H1 (cell line): ENCODE measurements around the gene P4HA1. TPM values are rescaled to one million over a fixed set of nuclear protein-coding genes. Genes with fewer than 3 reads are reported as not detected.

ENCODE experiments used
- BCL11A ChIP-seq, 2 experiments: IDR thresholded peaks; one replicate each; pipeline ENCODE4 v1.6.1; 2011; ENCODE audit warnings: low read depth in 2 of 2, low read length in 2 of 2, mild to moderate bottlenecking in 2 of 2
- CBX8 ChIP-seq: fragments of 300-800, 300-1000 bp; sonication (generic); IDR thresholded peaks from 2 replicates; pipeline ENCODE4 v1.7.1; 2016; ENCODE audit warnings: low read depth, low read length, borderline replicate concordance
- CTCF ChIP-seq, 3 experiments: IDR thresholded peaks; 1 replicate in 2 of 3; 2 replicates in 1 of 3; pipeline versions ENCODE4 v1.5.1 to v1.6.1; 2011; ENCODE audit warnings: low read length in 3 of 3, mild to moderate bottlenecking in 3 of 3, inconsistent platforms in 2 of 3, low read depth in 1 of 3, moderate library complexity in 1 of 3; ENCODE audit not compliant: insufficient read depth in 1 of 3; ENCODE audit errors: control extremely low read depth in 1 of 3
- JUN ChIP-seq: IDR thresholded peaks from 2 replicates; pipeline ENCODE4 v1.6.1; 2011; ENCODE audit warnings: low read depth, mild to moderate bottlenecking, improper control_type of control experiment, low read length
- RAD21 ChIP-seq, 2 experiments: IDR thresholded peaks in 1 of 2; conservative IDR thresholded peaks in 1 of 2; 2 replicates each; pipeline ENCODE4 v1.6.1; 2011; ENCODE audit warnings: low read depth in 2 of 2, low read length in 2 of 2, improper control_type of control experiment in 1 of 2, inconsistent platforms in 1 of 2, mild to moderate bottlenecking in 1 of 2, moderate library complexity in 1 of 2
- polyA plus RNA-seq, 7 experiments: library from polyadenylated mRNA; depleted of rRNA in 3 of 7; stranded (reverse) in 5 of 7; unstranded in 2 of 7; fragments of >200 nt in 5 of 7; fragments of 200-250 nt in 2 of 7; gene quantifications; 1 replicate in 5 of 7; 2 replicates in 1 of 7; 4 replicates in 1 of 7; pipeline versions ENCODE4 v1.2.1 to v1.2.3, GENCODE V29; 2011 to 2013; ENCODE audit warnings: missing spikeins in 2 of 7, mixed read lengths in 2 of 7
- total RNA-seq: library from RNA; stranded (reverse); fragmentation: NEBNext Ultra II Directional; extraction: Animal tissue kit (Norgen Biotek cat#: 25700); gene quantifications from 2 replicates; pipeline ENCODE4 v1.2.1, GENCODE V29; 2021

P4HA1 gene
- total and polyA plus RNA-seq, 2 of the 8 experiments (the other 6 are each of a cell fraction or from before 2014, with no cell fraction given) = 12.0 to 25.7 TPM

GRCh38 chr10:73003822-73004221, 92.8 kb downstream of the P4HA1 start (continued):
- no peak for TF ChIP-seq CTCF (IDR thresholded peaks at IDR 0.05; ENCODE audit: control extremely low read depth in 1 of 3, insufficient read depth in 1 of 3, low read depth in 1 of 3, low read length in 3 of 3)
- no peak for TF ChIP-seq RAD21 (IDR thresholded peaks at IDR 0.05 in 1 of 2, conservative IDR thresholded peaks at IDR 0.05 in 1 of 2; ENCODE audit: low read depth in 2 of 2, low read length in 2 of 2)
- TF ChIP-seq BCL11A (IDR thresholded peaks at IDR 0.05; ENCODE audit: low read depth in 2 of 2, low read length in 2 of 2) = no peak
- TF ChIP-seq JUN = no peak
- no peak for TF ChIP-seq CBX8
